BLaER1 treated with 17β-estradiol and CSF1 and Interleukin-3, amounts not matched to agents 10 nM and 100 nM (cell line): ENCODE measurements around the gene PTEN.
"Not testable (repeated sequence)": the region's sequence is repeated elsewhere in the genome, so short reads cannot be mapped to it uniquely, and the experiment has no call there.

ENCODE experiments used
- H3K27ac ChIP-seq, 11 experiments: shearing (Covaris generic); formaldehyde crosslinking; 2 replicates each; pipeline ENCODE4 v1.8.1; 2022
- H3K27me3 ChIP-seq, 11 experiments: shearing (Covaris generic); formaldehyde crosslinking; 2 replicates each; pipeline ENCODE4 v1.8.1; 2022
- H3K36me3 ChIP-seq, 11 experiments: shearing (Covaris generic); formaldehyde crosslinking; 2 replicates each; pipeline ENCODE4 v1.8.1; 2022
- H3K4me1 ChIP-seq, 10 experiments: shearing (Covaris generic); formaldehyde crosslinking; 2 replicates each; pipeline ENCODE4 v1.8.1; 2022
- H3K4me2 ChIP-seq, 11 experiments: shearing (Covaris generic); formaldehyde crosslinking; 2 replicates each; pipeline ENCODE4 v1.8.1; 2022
- H3K4me3 ChIP-seq, 10 experiments: shearing (Covaris generic); formaldehyde crosslinking; 2 replicates each; pipeline ENCODE4 v1.8.1; 2022
- H3K9ac ChIP-seq, 11 experiments: shearing (Covaris generic); formaldehyde crosslinking; 2 replicates each; pipeline ENCODE4 v1.8.1; 2022
- H3K9me3 ChIP-seq, 11 experiments: shearing (Covaris generic); formaldehyde crosslinking; replicated peaks in 1 of 11; 2 replicates each; pipeline ENCODE4 v1.8.1; 2022
- H4K20me1 ChIP-seq, 11 experiments: shearing (Covaris generic); formaldehyde crosslinking; 2 replicates each; pipeline ENCODE4 v1.8.1; 2022
- Cebpa-rat ChIP-seq, 11 experiments: shearing (Covaris generic); IDR thresholded peaks; 2 replicates each; pipeline ENCODE4 v1.8.1; 2022

The PTEN gene

GRCh38 chr10:87842776-87843497, 20.5 kb upstream of the PTEN start:
- Histone ChIP-seq H3K27me3 (no peaks in the 10 kb centered on the region), H4K20me1 (no peaks in the 10 kb centered on the region; a peak in 1 of 22 replicates), H3K9ac (no peak overlapping the region), H3K4me3 (no peak overlapping the region), H3K9me3 (no peaks in the 10 kb centered on the region), H3K4me2 (peak overlapping the region in 4 of 11 experiments; percentile 1 to 58 (median 45); a peak in 5 of 22 replicates), H3K36me3 (no peaks in the 10 kb centered on the region), H3K4me1 (peaks cover 0 to 36% (median 5%) of the 10 kb centered on the region in 10 experiments; a peak in 8 of 20 replicates), H3K27ac (peak overlapping the region in 10 of 11 experiments; percentile 4 to 58 (median 42); a peak in 13 of 22 replicates)
- no peak for TF ChIP-seq Cebpa-rat (IDR thresholded peaks at IDR 0.05)

- Histone ChIP-seq H3K27ac (peak overlapping the region in 9 of 11 experiments; percentile 4 to 58 (median 43); a peak in 10 of 22 replicates), H3K9ac (no peak overlapping the region), H3K36me3 (no peaks in the 10 kb centered on the region), H3K4me1 (peaks cover 0 to 28% (median 5%) of the 10 kb centered on the region in 10 experiments; a peak in 8 of 20 replicates), H3K9me3 (no peaks in the 10 kb centered on the region), H4K20me1 (no peaks in the 10 kb centered on the region), H3K4me3 (no peak overlapping the region), H3K4me2 (peak overlapping the region in 3 of 11 experiments; percentile 37 to 58 (median 53); a peak in 5 of 22 replicates), H3K27me3 (no peaks in the 10 kb centered on the region)
- no peak for TF ChIP-seq Cebpa-rat (IDR thresholded peaks at IDR 0.05)
Measured at GRCh38 chr10:87843714-87844113, 19.7 kb upstream of the PTEN start.

GRCh38 chr10:87844837-87845623, 18.4 kb upstream of the PTEN start:
- no peak overlapping the region for H3K4me3 ChIP-seq
- no peaks in the 10 kb centered on the region for H3K27me3 ChIP-seq
- H3K27ac ChIP-seq = no peak overlapping the region
- no peak overlapping the region for H3K9ac ChIP-seq
- H3K36me3 ChIP-seq = no peaks in the 10 kb centered on the region
- 0 out of 22 replicates have a peak overlapping the region, but pooled peaks of 1 of the 11 experiments have one; percentile 38 for H3K4me2 ChIP-seq
- no peaks in the 10 kb centered on the region for H4K20me1 ChIP-seq
- H3K4me1 ChIP-seq = peaks cover 0 to 27% (median 6%) of the 10 kb centered on the region in 10 experiments; a peak in 9 of 20 replicates
- H3K9me3 ChIP-seq = no peaks in the 10 kb centered on the region
- TF ChIP-seq Cebpa-rat (IDR thresholded peaks at IDR 0.05) = no peak

DNA sequence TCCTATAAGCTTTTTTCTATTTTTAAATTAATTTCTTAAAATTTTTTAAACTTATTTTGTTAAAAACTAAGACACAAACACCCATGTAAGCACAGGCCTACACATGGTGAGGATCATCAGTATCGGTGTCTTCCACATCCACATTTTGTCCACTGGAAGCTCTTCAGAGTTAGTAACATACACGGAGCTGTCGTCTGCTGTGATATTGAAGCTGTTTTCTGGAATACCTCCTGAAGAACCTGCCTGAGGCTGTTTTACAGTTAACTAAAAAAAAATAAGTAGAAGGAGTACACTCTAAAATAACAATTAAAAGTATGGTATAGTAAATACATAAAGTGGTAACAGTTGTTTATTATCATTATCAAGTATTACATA, 17.8 kb upstream of the PTEN start:
- Histone ChIP-seq H3K27me3 (no peaks in the 10 kb centered on the region), H3K4me1 (peaks cover 5 to 27% (median 11%) of the 10 kb centered on the region in 10 experiments; a peak in 17 of 20 replicates), H3K27ac (no peak overlapping the region), H3K9ac (no peak overlapping the region), H4K20me1 (no peaks in the 10 kb centered on the region), H3K4me3 (no peak overlapping the region), H3K4me2 (no peak overlapping the region), H3K36me3 (no peaks in the 10 kb centered on the region), H3K9me3 (no peaks in the 10 kb centered on the region)
- TF ChIP-seq Cebpa-rat (IDR thresholded peaks at IDR 0.05) = no peak

GRCh38 chr10:87846023-87846422, 17.4 kb upstream of the PTEN start:
- Histone ChIP-seq H3K27me3 (no peaks in the 10 kb centered on the region), H3K4me2 (no peak overlapping the region), H3K9ac (no peak overlapping the region), H3K36me3 (no peaks in the 10 kb centered on the region), H3K27ac (no peak overlapping the region), H4K20me1 (no peaks in the 10 kb centered on the region), H3K9me3 (no peaks in the 10 kb centered on the region), H3K4me1 (peaks cover 9 to 31% (median 14%) of the 10 kb centered on the region in 10 experiments; a peak in 18 of 20 replicates), H3K4me3 (no peak overlapping the region)
- no peak for TF ChIP-seq Cebpa-rat (IDR thresholded peaks at IDR 0.05)

GRCh38 chr10:87846711-87847110, 16.7 kb upstream of the PTEN start:
- not testable (repeated sequence) for H3K9me3 ChIP-seq, H3K9ac ChIP-seq, H3K27ac ChIP-seq, H3K27me3 ChIP-seq, H3K4me3 ChIP-seq, H3K36me3 ChIP-seq, H3K4me2 ChIP-seq, H4K20me1 ChIP-seq
- peaks cover 11 to 33% (median 17%) of the 10 kb centered on the region in 10 experiments; a peak in 18 of 20 replicates for H3K4me1 ChIP-seq

- H3K9ac ChIP-seq = no peak overlapping the region
- no peak for TF ChIP-seq Cebpa-rat (IDR thresholded peaks at IDR 0.05)
- no peaks in the 10 kb centered on the region for H3K27me3 ChIP-seq
- H3K4me3 ChIP-seq = no peak overlapping the region
- H3K4me2 ChIP-seq = no peak overlapping the region
- H3K9me3 ChIP-seq = no peaks in the 10 kb centered on the region
- peaks cover 11 to 31% (median 15%) of the 10 kb centered on the region in 10 experiments; a peak in 18 of 20 replicates for H3K4me1 ChIP-seq
- H4K20me1 ChIP-seq = no peaks in the 10 kb centered on the region
- no peaks in the 10 kb centered on the region for H3K36me3 ChIP-seq
- no peak overlapping the region for H3K27ac ChIP-seq
Measured at GRCh38 chr10:87847550-87847949, 15.9 kb upstream of the PTEN start.

- Histone ChIP-seq H4K20me1 (no peaks in the 10 kb centered on the region), H3K9ac (no peak overlapping the region), H3K4me3 (no peak overlapping the region), H3K27me3 (no peaks in the 10 kb centered on the region), H3K36me3 (no peaks in the 10 kb centered on the region), H3K27ac (no peak overlapping the region), H3K4me2 (no peak overlapping the region), H3K4me1 (peaks cover 8 to 18% (median 12%) of the 10 kb centered on the region in 10 experiments; a peak in 17 of 20 replicates), H3K9me3 (no peaks in the 10 kb centered on the region; a peak in 1 of 22 replicates)
- TF ChIP-seq Cebpa-rat (IDR thresholded peaks at IDR 0.05) = no peak
Measured at GRCh38 chr10:87849001-87849400, 14.4 kb upstream of the PTEN start.

DNA sequence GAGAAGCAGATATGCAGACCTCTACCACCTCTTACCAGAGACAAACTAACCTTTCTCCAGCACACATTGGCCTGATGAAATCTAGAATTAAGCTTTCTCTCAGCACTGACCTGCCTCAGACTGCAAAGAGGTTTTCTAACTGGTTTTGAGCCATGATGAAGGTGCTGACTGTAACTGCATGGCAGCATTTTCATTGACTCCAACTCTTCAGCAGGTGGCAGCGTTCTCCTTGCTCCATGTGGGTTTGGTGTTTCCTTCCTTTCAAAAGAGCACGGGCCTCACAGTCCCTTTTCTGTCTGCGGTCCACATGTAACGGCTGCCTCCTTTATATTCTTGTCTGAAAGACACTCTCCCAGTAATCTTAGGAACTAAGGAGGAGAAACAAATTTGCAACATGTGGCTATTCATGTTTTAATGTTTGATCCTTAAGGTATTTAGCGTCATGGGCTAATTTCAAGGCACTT, 12.7 kb upstream of the PTEN start:
- H3K4me3 ChIP-seq = no peak overlapping the region
- no peaks in the 10 kb centered on the region for H3K27me3 ChIP-seq
- H3K9me3 ChIP-seq = peaks cover 0 to 10% (median 5%) of the 10 kb centered on the region in 11 experiments; a peak in 5 of 22 replicates
- H3K4me1 ChIP-seq = peaks cover 0 to 15% (median 12%) of the 10 kb centered on the region in 10 experiments; a peak in 12 of 20 replicates
- no peaks in the 10 kb centered on the region for H3K36me3 ChIP-seq
- no peaks in the 10 kb centered on the region for H4K20me1 ChIP-seq
- no peak overlapping the region for H3K9ac ChIP-seq
- H3K4me2 ChIP-seq = peak overlapping the region in 9 of 11 experiments; percentile 3 to 58 (median 16); a peak in 10 of 22 replicates
- no peak for TF ChIP-seq Cebpa-rat (IDR thresholded peaks at IDR 0.05)
- H3K27ac ChIP-seq = no peak overlapping the region
